Mucosa of stomach (tissue), 1 donor: ENCODE measurements around the gene UBE2N.
A peak's percentile ranks its signal among the peaks of the same experiment; 100 is the strongest.
"Not testable (repeated sequence)": the region's sequence is repeated elsewhere in the genome, so short reads cannot be mapped to it uniquely, and the experiment has no call there.

Experiments
- H3K27me3 ChIP-seq: one replicate; pipeline ENCODE4 v1.7.0; 2013; ENCODE audit warnings: mild to moderate bottlenecking, low read length; ENCODE audit not compliant: control insufficient read depth, insufficient read depth
- H3K36me3 ChIP-seq: one replicate; pipeline ENCODE4 v1.7.0; 2013; ENCODE audit warnings: low read length; ENCODE audit not compliant: control insufficient read depth, insufficient read depth
- H3K4me1 ChIP-seq: one replicate; pipeline ENCODE4 v1.7.0; 2013; ENCODE audit warnings: mild to moderate bottlenecking, low read length; ENCODE audit not compliant: control insufficient read depth, insufficient read depth
- H3K4me3 ChIP-seq: one replicate; pipeline ENCODE4 v1.7.0; 2013; ENCODE audit warnings: low read length
- H3K9ac ChIP-seq: one replicate; pipeline ENCODE4 v1.7.0; 2013; ENCODE audit warnings: mild to moderate bottlenecking, low read length, moderate library complexity
- H3K9me3 ChIP-seq: one replicate; pipeline ENCODE4 v1.7.0; 2013; ENCODE audit warnings: mild to moderate bottlenecking, low read length, moderate library complexity; ENCODE audit not compliant: control insufficient read depth
- donor health status: Pancreatic carcinoma.

The UBE2N gene

GRCh38 chr12:93441081-93441616, 598 bp downstream of the UBE2N start:
- Histone ChIP-seq H3K27me3 (no peaks in the 10 kb centered on the region), H3K4me3 (peak overlapping the region; percentile 64), H3K4me1 (peaks cover 16% of the 10 kb centered on the region), H3K36me3 (no peaks in the 10 kb centered on the region), H3K9me3 (no peaks in the 10 kb centered on the region), H3K9ac (peak overlapping the region; percentile 88)

- no peaks in the 10 kb centered on the region for H3K27me3 ChIP-seq
- H3K9ac ChIP-seq = peak overlapping the region; percentile 88
- H3K4me3 ChIP-seq = peak overlapping the region; percentile 64
- H3K9me3 ChIP-seq = no peaks in the 10 kb centered on the region
- H3K36me3 ChIP-seq = no peaks in the 10 kb centered on the region
- H3K4me1 ChIP-seq = peaks cover 16% of the 10 kb centered on the region
These were observed 1.5 kb downstream of the UBE2N start for GRCh38 chr12:93440043-93440835.

- Histone ChIP-seq H3K27me3 (no peaks in the 10 kb centered on the region), H3K9ac (no peak overlapping the region), H3K4me1 (peaks cover 16% of the 10 kb centered on the region), H3K9me3 (no peaks in the 10 kb centered on the region), H3K4me3 (no peak overlapping the region), H3K36me3 (no peaks in the 10 kb centered on the region)
These were observed 3.3 kb downstream of the UBE2N start for GRCh38 chr12:93438266-93439050.

GRCh38 chr12:93434256-93434865, 7.4 kb downstream of the UBE2N start:
- Histone ChIP-seq H3K9ac (no peak overlapping the region), H3K4me1 (peaks cover 4% of the 10 kb centered on the region), H3K9me3 (no peaks in the 10 kb centered on the region), H3K36me3 (no peaks in the 10 kb centered on the region), H3K4me3 (no peak overlapping the region), H3K27me3 (no peaks in the 10 kb centered on the region)

DNA sequence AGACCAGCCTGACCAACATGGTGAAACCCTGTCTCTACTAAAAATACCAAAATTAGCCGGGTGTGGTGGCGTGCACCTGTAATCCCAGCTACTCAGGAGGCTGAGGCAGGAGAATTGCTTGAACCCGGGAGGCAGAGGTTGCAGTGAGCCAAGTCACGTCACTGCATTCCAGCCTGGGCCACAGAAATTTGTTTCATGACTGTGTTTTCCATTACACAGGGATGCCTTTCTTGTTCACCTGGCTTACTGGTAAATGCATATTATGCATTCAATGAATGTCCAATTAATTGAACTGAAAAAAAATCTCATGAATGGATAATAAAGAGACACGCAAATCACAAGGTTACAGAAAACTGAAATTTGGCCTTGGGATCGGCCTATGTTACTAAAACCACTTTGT, 9.7 kb downstream of the UBE2N start:
- H3K4me1 ChIP-seq = not testable (repeated sequence)

GRCh38 chr12:93430280-93430679, 11.5 kb downstream of the UBE2N start:
- Histone ChIP-seq H3K9ac (no peak overlapping the region), H3K9me3 (no peaks in the 10 kb centered on the region), H3K27me3 (no peaks in the 10 kb centered on the region), H3K36me3 (no peaks in the 10 kb centered on the region), H3K4me1 (peaks cover 25% of the 10 kb centered on the region), H3K4me3 (no peak overlapping the region)

More for the DNA sequence above, 9.7 kb downstream of the UBE2N start:
- H3K27me3 ChIP-seq, H3K9me3 ChIP-seq, H3K9ac ChIP-seq, H3K36me3 ChIP-seq, H3K4me3 ChIP-seq: not testable (repeated sequence)

DNA sequence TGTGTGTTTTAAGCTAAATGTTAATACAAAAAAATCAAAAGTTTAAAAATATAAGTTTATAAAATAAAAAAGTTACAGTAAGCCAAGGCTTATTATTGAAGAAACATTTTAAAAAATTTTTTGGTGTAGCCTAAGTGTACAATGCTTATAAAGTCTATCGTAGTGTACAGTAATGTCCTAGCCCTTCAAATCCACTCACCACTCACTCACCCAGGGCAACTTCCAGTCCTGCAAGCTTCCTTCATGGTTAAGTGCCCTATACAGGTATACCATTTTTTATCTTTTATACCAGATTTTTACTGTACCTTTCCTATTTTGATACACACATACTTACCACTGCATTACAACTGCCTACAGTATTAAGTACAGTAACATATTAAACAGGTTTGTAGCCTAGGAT, 11.9 kb downstream of the UBE2N start:
- H3K27me3 ChIP-seq = no peaks in the 10 kb centered on the region
- H3K4me3 ChIP-seq = no peak overlapping the region
- H3K4me1 ChIP-seq = peaks cover 26% of the 10 kb centered on the region
- no peaks in the 10 kb centered on the region for H3K9me3 ChIP-seq
- no peaks in the 10 kb centered on the region for H3K36me3 ChIP-seq
- no peak overlapping the region for H3K9ac ChIP-seq

DNA sequence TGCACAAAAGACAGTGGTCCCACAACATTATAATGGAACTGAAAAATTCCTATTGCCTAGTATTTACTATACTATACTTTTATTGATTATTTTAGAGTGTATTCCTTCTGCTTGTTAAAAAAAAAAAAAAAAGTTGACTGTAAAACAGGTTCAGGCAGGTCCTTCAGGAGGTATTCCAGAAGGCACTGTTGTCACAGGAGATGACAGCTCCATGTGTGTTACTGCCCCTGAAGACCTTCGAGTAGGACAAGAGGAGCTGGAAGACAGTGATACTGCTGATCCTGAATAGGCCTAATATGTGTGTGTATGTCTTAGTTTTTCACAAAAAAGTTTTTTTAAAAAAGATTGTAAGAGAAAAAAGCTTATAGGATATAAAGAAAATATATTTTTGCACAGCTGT, 12.3 kb downstream of the UBE2N start:
- Histone ChIP-seq H3K9me3 (no peaks in the 10 kb centered on the region), H3K9ac (no peak overlapping the region), H3K4me1 (peaks cover 26% of the 10 kb centered on the region), H3K4me3 (no peak overlapping the region), H3K27me3 (no peaks in the 10 kb centered on the region), H3K36me3 (no peaks in the 10 kb centered on the region)

- peaks cover 30% of the 10 kb centered on the region for H3K4me1 ChIP-seq
- no peak overlapping the region for H3K9ac ChIP-seq
- no peaks in the 10 kb centered on the region for H3K9me3 ChIP-seq
- H3K27me3 ChIP-seq = no peaks in the 10 kb centered on the region
- H3K36me3 ChIP-seq = no peaks in the 10 kb centered on the region
- no peak overlapping the region for H3K4me3 ChIP-seq
These were observed 13.8 kb downstream of the UBE2N start for GRCh38 chr12:93427779-93428564.

GRCh38 chr12:93426412-93426805, 15.3 kb downstream of the UBE2N start:
- no peaks in the 10 kb centered on the region for H3K36me3 ChIP-seq

DNA sequence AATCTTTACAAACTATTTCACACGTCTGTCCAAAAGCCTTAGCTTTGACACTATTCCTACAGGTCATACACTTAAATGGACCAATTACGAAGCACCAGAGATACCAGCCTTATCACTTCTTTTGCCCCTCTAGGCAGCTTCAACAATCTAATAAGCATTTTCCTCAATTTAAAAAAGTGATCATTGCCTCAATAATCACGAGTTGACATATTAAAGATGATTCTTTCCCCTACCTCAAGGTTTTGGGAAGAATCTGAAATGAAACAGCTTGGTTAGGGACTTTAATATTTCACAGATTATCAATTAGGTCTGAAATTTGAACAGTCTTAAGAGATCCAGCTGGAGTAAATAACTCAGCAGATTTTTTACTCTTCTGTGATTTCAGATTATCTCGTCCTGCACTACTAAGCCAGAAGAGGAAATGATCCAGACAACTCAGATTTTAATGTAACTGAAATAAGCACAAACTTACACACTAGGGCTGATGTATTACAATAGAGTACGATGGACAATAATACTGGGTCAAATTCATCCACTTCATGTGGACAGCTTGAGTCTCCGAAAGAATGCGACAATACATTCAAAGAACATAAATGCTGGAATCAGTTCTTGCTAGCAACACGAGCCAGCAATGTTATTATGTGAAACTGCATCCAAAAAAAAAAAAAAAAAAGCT, 15.9 kb downstream of the UBE2N start:
- no peaks in the 10 kb centered on the region for H3K36me3 ChIP-seq
- no peak overlapping the region for H3K9ac ChIP-seq
- no peaks in the 10 kb centered on the region for H3K27me3 ChIP-seq
- H3K4me1 ChIP-seq = peaks cover 30% of the 10 kb centered on the region
- H3K4me3 ChIP-seq = no peak overlapping the region
- H3K9me3 ChIP-seq = no peaks in the 10 kb centered on the region

More at GRCh38 chr12:93426412-93426805, 15.3 kb downstream of the UBE2N start:
- Histone ChIP-seq H3K9ac (no peak overlapping the region), H3K27me3 (no peaks in the 10 kb centered on the region), H3K4me3 (no peak overlapping the region), H3K9me3 (no peaks in the 10 kb centered on the region), H3K4me1 (peaks cover 30% of the 10 kb centered on the region)
